GM21390 (cell line): ENCODE data around the gene TAT.
"Not testable (repeated sequence)": the region's sequence is repeated elsewhere in the genome, so short reads cannot be mapped to it uniquely, and the experiment has no call there.

Source experiments
- ATAC-seq: cut with Tn5 transposase; IDR thresholded peaks from one replicate; pipeline ENCODE4 v1.9.1; 2021; ENCODE audit not compliant: unreplicated experiment

TAT gene

DNA sequence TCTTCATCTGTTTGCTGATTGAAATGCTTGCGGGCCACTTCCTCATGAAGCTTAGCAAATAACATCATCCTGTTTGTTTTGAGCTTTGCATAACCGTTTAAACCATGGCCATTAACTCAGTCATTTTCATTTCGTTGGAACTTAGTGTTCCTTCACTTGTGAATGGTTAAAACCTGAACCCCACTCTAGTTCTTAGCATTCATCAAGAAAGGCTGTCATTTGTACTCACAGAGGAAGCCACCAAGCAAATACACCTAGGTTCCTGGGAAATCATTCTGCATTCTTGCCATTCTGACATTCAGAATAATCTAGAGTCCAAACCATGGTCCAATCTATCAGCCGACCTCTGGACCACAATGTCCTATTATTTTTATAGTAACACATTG lies 8.4 kb upstream of the TAT start:
- no peak for ATAC-seq

- no peak for ATAC-seq
These were observed 7.8 kb upstream of the TAT start for GRCh38 chr16:71584543-71585317.

DNA sequence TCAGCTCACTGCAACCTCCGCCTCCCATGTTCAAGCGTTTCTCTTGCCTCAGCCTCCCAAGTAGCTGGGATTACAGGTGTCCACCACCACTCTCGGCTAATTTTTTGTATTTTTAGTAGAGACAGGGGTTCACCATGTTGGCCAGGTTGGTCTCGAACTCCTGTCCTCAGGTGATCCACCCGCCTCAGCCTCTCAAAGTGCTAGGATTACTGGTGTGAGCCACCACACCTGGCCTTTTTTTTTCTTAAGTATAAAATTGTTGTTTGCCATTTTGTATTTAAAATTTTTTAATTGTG lies 5.6 kb upstream of the TAT start:
- ATAC-seq: not testable (repeated sequence)

GRCh38 chr16:71574702-71575101 lies 2.2 kb downstream of the TAT start:
- no peak for ATAC-seq

DNA sequence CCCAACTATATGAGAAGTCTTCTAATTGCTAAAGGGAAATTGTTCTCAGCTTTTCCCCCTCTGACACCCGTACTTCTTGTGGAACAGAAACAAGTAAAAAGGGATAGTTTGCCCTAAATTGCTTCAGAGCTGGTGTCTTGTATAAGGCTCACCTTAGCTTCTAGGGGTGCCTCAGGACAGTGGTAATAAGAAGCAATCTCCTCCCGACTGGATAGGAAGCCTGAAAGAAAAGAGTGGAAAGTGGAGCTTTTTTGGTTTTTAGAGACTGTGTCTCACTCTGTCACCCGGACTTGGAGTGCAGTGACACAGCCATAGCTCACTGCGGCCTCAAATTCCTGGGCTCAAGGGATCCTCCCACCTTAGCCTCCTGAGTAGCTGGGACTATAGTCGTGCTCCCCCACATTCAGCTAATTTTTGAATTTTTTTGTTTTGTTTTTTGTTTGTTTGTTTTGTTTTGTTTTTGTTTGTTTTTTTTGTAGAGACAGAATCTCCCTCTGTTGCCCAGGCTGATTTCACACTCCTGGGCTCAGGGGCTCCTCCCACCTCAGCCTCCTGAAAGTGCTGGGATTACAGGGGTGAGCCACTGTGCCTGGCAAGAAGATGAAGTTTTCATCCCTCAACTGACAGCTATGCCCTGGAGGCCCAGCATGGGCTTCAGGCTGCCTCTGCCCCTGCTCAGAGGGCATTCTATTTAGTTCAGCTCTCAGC lies 3.4 kb downstream of the TAT start:
- no peak for ATAC-seq

DNA sequence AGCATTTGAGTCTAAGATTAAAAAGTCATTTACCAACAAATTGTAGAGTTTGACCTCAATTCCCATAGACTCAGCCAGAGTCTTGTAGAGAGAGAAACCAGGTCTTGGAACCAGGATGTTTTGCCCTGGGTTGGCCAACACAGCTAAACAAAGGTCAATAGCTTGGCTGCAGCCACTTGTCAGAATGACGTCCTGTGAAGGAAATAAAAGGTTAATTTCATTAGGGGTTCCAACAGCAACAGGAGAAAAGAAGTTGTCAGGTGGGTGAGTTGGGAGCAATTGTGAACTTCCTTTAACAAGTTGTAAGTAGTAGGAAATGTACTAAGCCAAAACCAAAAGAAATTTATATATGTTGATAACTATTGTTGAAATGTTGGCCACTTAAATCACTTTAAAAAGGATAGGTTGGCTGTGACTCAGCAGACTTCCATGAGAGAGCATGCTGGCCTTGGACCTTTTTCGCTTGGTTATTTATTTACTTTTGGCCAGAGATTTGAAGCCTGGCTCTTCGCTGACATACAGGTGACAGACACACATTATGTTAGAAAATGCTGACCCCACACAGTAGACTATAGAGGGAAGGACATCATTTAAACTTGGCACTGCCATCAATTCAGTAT lies 4.3 kb downstream of the TAT start:
- ATAC-seq: no peak

- no peak for ATAC-seq
These were observed 6.7 kb downstream of the TAT start for GRCh38 chr16:71570144-71570543.

DNA sequence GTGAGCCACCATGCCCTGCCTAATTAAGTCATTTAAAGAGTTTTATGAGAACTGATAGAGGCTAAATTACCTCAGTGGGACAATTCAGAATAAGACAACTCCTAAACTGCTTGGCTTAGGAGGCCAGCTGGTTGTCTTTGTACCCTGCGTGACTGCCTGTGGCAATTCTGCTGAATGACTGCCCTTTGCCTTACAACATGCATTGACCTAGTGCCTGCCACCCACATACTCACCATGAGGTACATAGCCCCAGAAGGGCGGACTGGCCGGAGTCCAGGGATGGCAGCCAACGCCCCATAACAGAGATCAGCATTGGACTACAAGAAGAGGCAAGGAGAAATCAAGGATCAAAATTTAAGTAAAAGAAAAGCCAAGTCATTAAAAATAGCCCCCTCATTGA lies 7.3 kb downstream of the TAT start:
- ATAC-seq: no peak

GRCh38 chr16:71568551-71568950 lies 8.3 kb downstream of the TAT start:
- no peak for ATAC-seq

DNA sequence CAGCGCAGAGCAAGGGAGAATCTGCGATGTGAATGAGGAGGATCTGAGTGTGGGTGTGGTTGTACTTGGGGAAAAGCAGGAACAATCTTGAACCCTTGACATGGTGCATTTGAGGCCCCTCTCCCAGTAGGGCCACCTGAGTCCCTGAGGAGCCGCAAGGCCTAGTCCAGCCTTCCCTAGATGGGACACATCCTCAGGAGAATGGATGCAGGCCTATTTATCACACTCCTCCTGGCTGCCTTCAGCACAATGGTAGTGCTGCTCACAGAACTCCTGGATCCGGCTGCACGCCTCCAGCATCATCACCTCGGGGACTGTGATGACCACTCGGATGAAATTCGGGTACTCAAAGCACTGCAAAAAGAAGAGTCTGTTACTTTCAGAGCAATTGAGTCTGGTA lies 9.0 kb downstream of the TAT start:
- ATAC-seq: no peak

GRCh38 chr16:71565812-71566700 lies 10.8 kb downstream of the TAT start:
- ATAC-seq: no peak

DNA sequence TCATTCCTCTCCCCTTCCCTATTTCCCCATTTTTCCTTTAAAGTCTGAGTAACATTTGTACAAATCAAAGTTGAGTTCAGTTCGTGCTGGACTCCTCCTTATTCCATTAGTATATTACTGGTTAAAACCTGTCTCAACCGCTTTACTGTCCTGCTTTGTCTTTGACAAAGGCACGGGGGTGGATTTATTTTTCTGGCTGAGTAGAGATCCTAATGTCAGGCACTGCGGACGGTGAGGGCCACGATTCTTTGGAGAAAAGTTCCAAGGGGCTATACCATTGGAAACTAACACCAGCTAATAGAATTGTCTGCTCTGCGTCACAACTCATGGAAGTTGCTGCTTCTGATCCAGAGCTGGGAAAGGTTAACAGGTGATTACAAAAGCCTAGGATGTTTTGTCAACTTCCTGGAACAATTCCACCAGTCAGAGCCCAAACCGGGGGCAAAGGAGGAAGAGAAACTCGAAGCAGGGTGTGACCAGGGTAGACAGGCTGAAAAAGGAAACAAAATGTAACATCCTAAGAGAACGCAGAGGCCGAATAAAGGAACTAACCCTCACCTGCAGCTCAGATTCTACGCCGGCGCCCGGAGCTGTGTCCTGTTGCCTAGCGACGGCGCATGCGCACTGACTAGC lies 12.4 kb downstream of the TAT start:
- peak; percentile 85 for ATAC-seq

DNA sequence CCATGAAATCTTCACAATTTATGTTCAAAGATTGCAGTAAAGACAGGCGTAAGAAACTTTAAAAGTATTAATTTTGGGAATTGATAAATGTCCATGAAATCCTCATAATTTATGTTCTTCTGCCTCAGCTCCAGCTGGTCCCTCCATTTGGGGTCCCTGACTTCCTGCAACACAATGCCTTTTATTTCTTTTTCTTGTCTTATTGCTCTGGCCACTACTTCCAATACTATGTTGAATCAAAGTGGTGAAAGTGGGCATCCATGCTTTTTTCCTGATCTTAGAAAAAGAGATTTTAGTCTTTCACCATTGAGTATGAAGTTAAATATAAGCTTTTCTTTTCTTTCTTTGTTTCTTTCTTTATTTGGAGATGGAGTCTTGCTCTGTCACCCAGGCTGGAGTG lies 14.3 kb downstream of the TAT start:
- ATAC-seq: no peak

- not testable (repeated sequence) for ATAC-seq
These were observed 15.0 kb downstream of the TAT start for GRCh38 chr16:71561886-71562285.

GRCh38 chr16:71559855-71560254 lies 17.0 kb downstream of the TAT start:
- ATAC-seq: no peak

- no peak for ATAC-seq
These were observed 18.8 kb downstream of the TAT start for GRCh38 chr16:71557954-71558582.

DNA sequence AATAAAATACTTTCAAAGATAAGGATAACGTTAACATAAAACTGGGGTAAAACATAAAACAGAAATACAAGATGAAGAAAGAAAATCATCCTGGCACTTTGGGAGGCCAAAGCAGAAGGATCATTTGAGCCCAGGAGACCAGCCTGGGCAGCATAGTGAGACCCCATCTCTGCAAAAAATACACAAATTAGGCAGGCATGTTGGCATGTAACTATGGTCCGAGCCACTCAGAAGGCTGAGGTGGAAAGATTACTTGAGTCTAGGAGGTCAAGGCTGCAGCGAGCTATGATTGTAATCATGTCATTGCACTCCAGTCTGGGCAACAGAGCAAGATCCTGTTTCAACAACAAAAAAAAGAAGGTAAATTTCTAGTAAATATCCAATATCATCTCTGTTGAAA lies 19.6 kb downstream of the TAT start:
- ATAC-seq: no peak

DNA sequence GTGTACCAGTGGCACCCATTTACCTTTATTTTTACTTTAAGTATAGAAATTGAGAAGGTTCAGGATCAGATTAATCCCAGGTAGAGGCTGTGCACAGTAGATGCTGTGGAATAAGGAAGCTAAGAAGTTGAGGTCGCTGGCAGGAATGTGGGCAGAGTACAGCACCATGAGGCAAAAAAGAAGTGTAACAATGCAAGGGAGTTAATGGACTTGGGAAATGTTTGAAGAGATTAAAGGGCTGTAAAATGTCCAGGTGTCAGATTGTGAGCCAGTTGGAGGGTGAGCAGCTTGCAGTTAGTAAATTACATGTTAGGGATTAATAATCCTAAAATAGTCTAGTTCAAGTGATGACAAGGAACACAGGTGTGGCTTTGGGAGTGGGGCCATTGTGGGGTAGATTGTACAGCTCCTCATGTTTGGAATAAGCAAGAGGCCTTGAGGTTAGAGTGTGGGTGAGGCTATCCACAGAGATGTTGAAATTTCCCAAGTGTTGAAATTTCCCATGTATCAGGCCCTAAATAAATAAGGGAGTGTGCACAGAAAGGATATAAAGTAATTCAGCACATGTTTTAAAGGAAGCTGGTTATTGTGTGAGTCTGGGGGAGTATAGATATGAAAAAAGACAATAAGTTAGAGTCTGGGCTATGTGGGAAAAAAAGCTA lies 21.5 kb downstream of the TAT start:
- no peak for ATAC-seq

DNA sequence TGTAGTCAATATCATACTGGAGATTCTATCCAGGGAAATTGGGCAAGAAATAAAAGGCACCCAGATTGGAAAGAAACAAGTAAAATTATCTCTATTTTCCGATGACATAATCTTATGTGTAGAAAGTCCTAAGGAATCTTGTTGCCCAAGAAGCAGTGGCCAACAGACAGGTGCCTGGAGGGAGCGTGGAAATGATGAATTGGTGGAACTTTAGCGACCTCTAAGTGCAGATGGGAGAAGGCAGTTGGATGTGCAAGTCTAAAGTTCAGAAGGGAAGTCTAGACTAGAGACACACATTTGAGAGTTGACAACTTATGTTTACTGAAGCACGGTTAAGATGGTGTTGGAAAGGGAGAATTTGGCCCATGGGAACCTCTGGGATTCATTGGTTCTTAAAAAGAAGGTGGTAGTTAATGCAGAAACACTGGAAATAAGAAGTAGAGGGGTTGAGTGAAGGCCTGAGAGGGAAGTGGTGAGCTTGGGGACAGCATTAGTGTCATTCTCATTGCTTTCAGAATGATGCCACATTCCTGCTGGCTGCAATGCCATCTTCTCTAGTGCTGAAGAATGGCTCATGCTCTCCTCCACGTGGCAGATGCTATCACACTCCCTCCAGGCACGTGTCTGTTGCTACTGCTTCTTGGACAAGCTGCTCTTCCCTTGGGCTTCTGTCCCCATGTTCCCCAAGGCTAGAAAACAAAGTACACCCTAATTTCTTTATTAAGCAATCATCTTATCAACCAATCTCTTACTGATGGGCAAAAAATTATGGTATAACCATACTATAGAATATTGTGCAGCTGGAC lies 24.0 kb downstream of the TAT start:
- no peak for ATAC-seq
